ENCODE measurements around the gene GDPD4. TPM values are rescaled to one million over a fixed set of nuclear protein-coding genes. Genes with fewer than 3 reads are reported as not detected.
A peak's percentile ranks its signal among the peaks of the same experiment; 100 is the strongest.

Gene GDPD4
- total RNA-seq, 1 donor = not detected

DNA sequence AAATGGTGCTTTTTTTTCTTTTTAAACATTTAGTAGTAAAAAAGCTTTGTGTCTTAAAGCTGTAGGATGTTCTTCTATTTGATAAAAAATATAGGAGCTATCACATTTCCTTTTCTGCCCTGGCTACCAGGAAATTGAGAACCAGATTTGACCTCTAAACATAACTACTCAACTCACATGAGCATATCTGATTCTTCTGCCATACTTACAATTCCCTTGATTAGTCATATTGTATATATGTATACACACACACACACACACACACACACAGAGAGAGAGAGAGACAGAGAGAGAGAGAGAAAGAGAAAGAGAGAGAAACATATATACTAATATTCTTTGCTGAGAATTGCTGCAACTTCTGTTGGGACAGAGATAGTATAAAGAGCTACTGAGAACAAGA lies 23.0 kb upstream of the GDPD4 start:
- DNase-seq (ENCODE audit: low read depth) = no peak
- TF ChIP-seq, protein P1, sequence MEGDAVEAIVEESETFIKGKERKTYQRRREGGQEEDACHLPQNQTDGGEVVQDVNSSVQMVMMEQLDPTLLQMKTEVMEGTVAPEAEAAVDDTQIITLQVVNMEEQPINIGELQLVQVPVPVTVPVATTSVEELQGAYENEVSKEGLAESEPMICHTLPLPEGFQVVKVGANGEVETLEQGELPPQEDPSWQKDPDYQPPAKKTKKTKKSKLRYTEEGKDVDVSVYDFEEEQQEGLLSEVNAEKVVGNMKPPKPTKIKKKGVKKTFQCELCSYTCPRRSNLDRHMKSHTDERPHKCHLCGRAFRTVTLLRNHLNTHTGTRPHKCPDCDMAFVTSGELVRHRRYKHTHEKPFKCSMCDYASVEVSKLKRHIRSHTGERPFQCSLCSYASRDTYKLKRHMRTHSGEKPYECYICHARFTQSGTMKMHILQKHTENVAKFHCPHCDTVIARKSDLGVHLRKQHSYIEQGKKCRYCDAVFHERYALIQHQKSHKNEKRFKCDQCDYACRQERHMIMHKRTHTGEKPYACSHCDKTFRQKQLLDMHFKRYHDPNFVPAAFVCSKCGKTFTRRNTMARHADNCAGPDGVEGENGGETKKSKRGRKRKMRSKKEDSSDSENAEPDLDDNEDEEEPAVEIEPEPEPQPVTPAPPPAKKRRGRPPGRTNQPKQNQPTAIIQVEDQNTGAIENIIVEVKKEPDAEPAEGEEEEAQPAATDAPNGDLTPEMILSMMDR (IDR thresholded peaks at IDR 0.05; ENCODE audit: insufficient read depth, low read length) = no peak
- H3K4me3 ChIP-seq (ENCODE audit: low read depth, low read length) = no peak overlapping the region

DNA sequence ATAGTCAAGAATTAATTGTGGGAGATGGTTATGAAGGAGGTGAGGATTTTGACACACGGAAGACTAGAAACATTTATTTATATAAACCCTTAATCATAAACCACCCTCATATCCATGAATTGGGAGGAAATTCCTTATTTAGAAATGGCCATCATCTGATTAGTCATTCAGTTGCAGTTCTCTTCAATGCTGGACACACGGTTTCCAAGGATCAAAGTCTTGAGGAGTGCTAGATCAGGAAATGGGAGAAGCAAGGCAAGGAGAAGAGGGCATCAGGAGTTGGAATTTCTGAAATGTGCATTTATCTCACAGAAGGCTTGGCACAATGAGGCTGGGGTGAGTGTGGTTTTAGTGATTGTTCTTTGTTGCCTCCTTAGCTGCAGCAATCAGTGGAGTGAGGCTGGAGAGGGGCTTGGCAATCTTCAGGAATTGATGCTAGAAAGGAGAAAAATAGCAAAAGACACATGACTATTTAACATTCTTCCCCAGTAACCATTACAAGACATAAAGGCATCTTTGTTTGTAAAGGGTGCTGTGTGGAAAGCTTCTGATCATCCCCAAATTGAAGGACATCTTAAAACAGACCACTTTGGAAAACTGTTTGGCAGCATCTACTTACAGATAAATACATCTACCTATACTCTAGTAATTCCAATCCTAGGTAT lies 21.6 kb upstream of the GDPD4 start:
- DNase-seq (ENCODE audit: low read depth) = peak; percentile 22
- TF ChIP-seq, protein P1 (IDR thresholded peaks at IDR 0.05; ENCODE audit: insufficient read depth, low read length) = no peak

DNA sequence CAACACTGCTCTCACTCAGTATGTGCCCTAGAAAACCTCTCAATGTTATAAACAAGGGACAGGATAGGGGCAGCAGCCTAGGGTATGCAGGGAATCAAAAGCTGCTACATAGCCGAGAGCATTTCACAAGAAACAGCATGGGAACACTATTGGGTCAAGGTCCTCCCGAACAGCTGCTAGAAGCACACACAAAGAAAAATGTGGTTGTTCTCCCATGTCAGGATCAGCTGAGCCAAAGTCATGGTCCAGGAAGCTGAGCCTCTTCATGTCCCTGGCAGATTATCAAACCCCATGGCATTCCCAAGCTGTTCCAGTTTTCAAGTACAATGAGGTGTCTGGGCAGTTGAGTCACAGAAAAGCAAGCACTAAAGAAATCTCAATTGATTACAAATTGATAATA lies 21.0 kb upstream of the GDPD4 start:
- peak; percentile 56 for DNase-seq (ENCODE audit: low read depth)
- TF ChIP-seq, protein P1 (IDR thresholded peaks at IDR 0.05; ENCODE audit: insufficient read depth, low read length) = no peak
- no peak overlapping the region for H3K4me3 ChIP-seq (ENCODE audit: low read depth, low read length)

More for the DNA sequence above, 21.6 kb upstream of the GDPD4 start:
- H3K4me3 ChIP-seq (ENCODE audit: low read depth, low read length) = no peak overlapping the region

DNA sequence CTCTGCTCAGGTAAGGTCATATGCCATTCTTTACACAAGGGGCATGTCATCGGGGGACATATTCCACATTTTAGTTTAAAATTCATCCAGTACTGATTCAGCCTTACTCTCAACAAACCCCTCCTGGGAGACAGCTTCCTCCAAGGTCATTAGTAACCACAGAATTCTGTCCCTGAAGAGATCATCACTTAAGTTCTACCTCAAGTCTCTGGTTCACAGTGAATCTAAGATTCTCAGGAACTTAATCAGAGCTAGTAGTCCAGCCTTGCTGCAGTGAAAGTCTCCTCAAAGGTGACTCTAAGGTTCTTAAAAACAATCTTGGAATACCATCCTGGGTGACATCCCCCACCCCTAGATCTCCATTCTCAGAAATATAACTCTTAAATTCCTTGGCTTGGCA lies 18.9 kb upstream of the GDPD4 start:
- no peak overlapping the region for H3K4me3 ChIP-seq (ENCODE audit: low read depth, low read length)
- TF ChIP-seq, protein P1 (IDR thresholded peaks at IDR 0.05; ENCODE audit: insufficient read depth, low read length) = no peak
- no peak for DNase-seq (ENCODE audit: low read depth)

DNA sequence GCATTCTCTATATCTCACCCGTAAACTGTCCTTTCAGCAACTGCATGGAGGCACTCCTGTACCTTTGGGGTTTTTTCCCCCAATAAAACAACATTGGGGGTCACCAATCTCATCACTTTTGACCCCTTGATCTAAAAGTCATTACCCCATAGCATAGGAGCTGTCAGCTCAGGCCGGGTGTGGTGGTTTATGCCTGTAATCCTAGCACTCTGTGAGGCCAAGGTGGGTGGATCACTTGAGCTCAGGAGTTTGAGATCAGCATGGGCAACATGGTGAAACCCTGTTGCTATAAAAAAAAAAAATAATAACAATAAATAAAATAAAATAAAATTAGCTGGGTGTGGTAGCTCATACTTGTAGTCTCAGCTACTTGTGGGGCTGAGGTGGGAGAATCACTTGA lies 17.1 kb upstream of the GDPD4 start:
- TF ChIP-seq, protein P1 (IDR thresholded peaks at IDR 0.05; ENCODE audit: insufficient read depth, low read length) = no peak
- no peak for DNase-seq (ENCODE audit: low read depth)
- no peak overlapping the region for H3K4me3 ChIP-seq (ENCODE audit: low read depth, low read length)

DNA sequence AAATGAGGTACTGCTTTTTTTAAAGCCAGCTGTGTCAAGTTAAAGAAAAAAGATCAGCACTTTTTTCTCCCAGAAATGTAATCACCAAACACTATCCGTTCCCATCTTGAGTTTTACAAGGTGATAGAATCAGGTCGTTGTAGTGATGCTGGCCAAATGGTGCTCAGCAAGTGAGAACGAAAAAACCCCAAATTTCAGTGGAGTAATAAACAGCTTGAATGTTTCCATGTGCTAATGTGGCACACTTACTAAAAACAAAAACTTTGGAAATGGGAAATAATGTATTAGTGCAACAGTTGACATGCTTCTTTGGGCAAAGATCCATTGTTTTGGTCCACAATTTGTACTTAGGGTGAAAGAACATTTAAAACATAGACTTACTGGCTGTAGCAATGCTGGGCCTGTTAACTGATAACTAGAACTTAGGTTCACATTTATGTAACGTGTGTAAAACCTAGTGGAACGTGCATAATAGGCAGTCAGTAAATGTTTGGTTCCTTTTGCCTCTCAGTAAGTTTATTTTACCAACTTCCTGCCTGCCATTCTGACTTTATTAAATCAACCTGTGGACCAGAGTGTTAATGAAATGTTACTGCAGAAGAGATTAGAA lies 15.4 kb upstream of the GDPD4 start:
- H3K4me3 ChIP-seq (ENCODE audit: low read depth, low read length) = no peak overlapping the region
- DNase-seq (ENCODE audit: low read depth) = no peak
- TF ChIP-seq, protein P1 (IDR thresholded peaks at IDR 0.05; ENCODE audit: insufficient read depth, low read length) = no peak

Data from fibroblast of the aortic adventitia (primary cell).